ENCODE data around the gene TIFAB.

The TIFAB gene

GRCh38 chr5:135460246-135461033 is 8.3 kb upstream of the TIFAB start:
- H3K4me3 ChIP-seq (ENCODE audit: control insufficient read depth, low read depth, low read length) = no peak overlapping the region
- TF ChIP-seq CTCF (IDR thresholded peaks at IDR 0.05; ENCODE audit: control insufficient read depth, insufficient read depth, low read depth, low read length, missing control alignments) = no peak
- no peak for DNase-seq (ENCODE audit: low read depth)

GRCh38 chr5:135458921-135459331 is 6.8 kb upstream of the TIFAB start:
- TF ChIP-seq CTCF (IDR thresholded peaks at IDR 0.05; ENCODE audit: control insufficient read depth, insufficient read depth, low read depth, low read length, missing control alignments) = no peak
- no peak for DNase-seq (ENCODE audit: low read depth)
- H3K4me3 ChIP-seq (ENCODE audit: control insufficient read depth, low read depth, low read length) = no peak overlapping the region

GRCh38 chr5:135458356-135458755 is 6.2 kb upstream of the TIFAB start:
- DNase-seq (ENCODE audit: low read depth) = no peak
- no peak for TF ChIP-seq CTCF (IDR thresholded peaks at IDR 0.05; ENCODE audit: control insufficient read depth, insufficient read depth, low read depth, low read length, missing control alignments)

GRCh38 chr5:135457424-135458071 is 5.4 kb upstream of the TIFAB start:
- peak; percentile 73 for TF ChIP-seq CTCF (IDR thresholded peaks at IDR 0.05; ENCODE audit: control insufficient read depth, insufficient read depth, low read depth, low read length, missing control alignments)
- no peak overlapping the region for H3K4me3 ChIP-seq (ENCODE audit: control insufficient read depth, low read depth, low read length)
- no peak for DNase-seq (ENCODE audit: low read depth)

More at GRCh38 chr5:135458356-135458755, 6.2 kb upstream of the TIFAB start:
- no peak overlapping the region for H3K4me3 ChIP-seq (ENCODE audit: control insufficient read depth, low read depth, low read length)

- TF ChIP-seq CTCF (IDR thresholded peaks at IDR 0.05; ENCODE audit: control insufficient read depth, insufficient read depth, low read depth, low read length, missing control alignments) = no peak
- peak overlapping the region; percentile 8; the same call in 1 of the 2 replicates for H3K4me3 ChIP-seq (ENCODE audit: control insufficient read depth, low read depth, low read length)
- peak; percentile 69 for DNase-seq (ENCODE audit: low read depth)
These were observed 4.3 kb upstream of the TIFAB start for GRCh38 chr5:135456238-135457099.

GRCh38 chr5:135455876-135456237 is 3.7 kb upstream of the TIFAB start:
- DNase-seq (ENCODE audit: low read depth) = no peak
- H3K4me3 ChIP-seq (ENCODE audit: control insufficient read depth, low read depth, low read length) = no peak overlapping the region
- TF ChIP-seq CTCF (IDR thresholded peaks at IDR 0.05; ENCODE audit: control insufficient read depth, insufficient read depth, low read depth, low read length, missing control alignments) = no peak

Measured in AG09309 (cell line).